ENCODE data around the gene PRSS33. TPM values are rescaled to one million over a fixed set of nuclear protein-coding genes. Genes with fewer than 3 reads are reported as not detected.

The PRSS33 gene
- total and polyA plus RNA-seq, 9 of the 15 experiments (the other 6 are each of a cell fraction or from before 2014, with no cell fraction given) = not detected

GRCh38 chr16:2777903-2778629 is 9.3 kb downstream of the PRSS33 start (continued):
- TF ChIP-seq POLR2B (IDR thresholded peaks at IDR 0.05; ENCODE audit: low read depth, partially characterized antibody) (peak; percentile 47), KLF1 (tag; IDR thresholded peaks at IDR 0.05) (0 out of 2 replicates have a peak, but pooled peaks have one; percentile 31), MYC (IDR thresholded peaks at IDR 0.05; ENCODE audit: low read depth, low read length) (no peak), MYC (CRISPR knock-in tag; IDR thresholded peaks at IDR 0.05; ENCODE audit: borderline replicate concordance, low read depth) (no peak), NBN (IDR thresholded peaks at IDR 0.05; ENCODE audit: low read depth) (no peak), ZNF408 (CRISPR knock-in tag; IDR thresholded peaks at IDR 0.05; ENCODE audit: low read depth) (no peak), PRPF4 (IDR thresholded peaks at IDR 0.05; ENCODE audit: insufficient read depth, low read depth, low read length, poor library complexity, severe bottlenecking) (no peak), NR2C2 (CRISPR knock-in tag; IDR thresholded peaks at IDR 0.05) (no peak), NR2C2 (tag; IDR thresholded peaks at IDR 0.05) (0 out of 2 replicates have a peak, but pooled peaks have one; percentile 28), BHLHE40 (IDR thresholded peaks at IDR 0.05; ENCODE audit: low read length) (peak; percentile 28; the same call in 1 of the 2 replicates), ZBTB5 (IDR thresholded peaks at IDR 0.05) (no peak), RUNX1 (IDR thresholded peaks at IDR 0.05; ENCODE audit: low read depth) (no peak), XRCC3 (IDR thresholded peaks at IDR 0.05) (no peak), MCM7 (IDR thresholded peaks at IDR 0.05) (no peak), GABPA (tag; conservative IDR thresholded peaks at IDR 0.05; ENCODE audit: low read depth) (no peak), EP300 (IDR thresholded peaks at IDR 0.05; ENCODE audit: low read length) (no peak), ZNF121 (CRISPR knock-in tag; conservative IDR thresholded peaks at IDR 0.05) (no peak), PHF8 (IDR thresholded peaks at IDR 0.05; ENCODE audit: borderline replicate concordance, low read length) (no peak), POLR2AphosphoS5 (IDR thresholded peaks at IDR 0.05; ENCODE audit: control insufficient read depth, insufficient read depth, low read depth, low read length) (no peak; the same call in 1 of the 2 replicates), ARID1B (IDR thresholded peaks at IDR 0.05) (no peak), ZNF311 (CRISPR knock-in tag; IDR thresholded peaks at IDR 0.05) (no peak)
- TF ChIP-seq, protein P1, sequence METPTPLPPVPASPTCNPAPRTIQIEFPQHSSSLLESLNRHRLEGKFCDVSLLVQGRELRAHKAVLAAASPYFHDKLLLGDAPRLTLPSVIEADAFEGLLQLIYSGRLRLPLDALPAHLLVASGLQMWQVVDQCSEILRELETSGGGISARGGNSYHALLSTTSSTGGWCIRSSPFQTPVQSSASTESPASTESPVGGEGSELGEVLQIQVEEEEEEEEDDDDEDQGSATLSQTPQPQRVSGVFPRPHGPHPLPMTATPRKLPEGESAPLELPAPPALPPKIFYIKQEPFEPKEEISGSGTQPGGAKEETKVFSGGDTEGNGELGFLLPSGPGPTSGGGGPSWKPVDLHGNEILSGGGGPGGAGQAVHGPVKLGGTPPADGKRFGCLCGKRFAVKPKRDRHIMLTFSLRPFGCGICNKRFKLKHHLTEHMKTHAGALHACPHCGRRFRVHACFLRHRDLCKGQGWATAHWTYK (CRISPR knock-in tag; IDR thresholded peaks at IDR 0.05) = no peak
- TF ChIP-seq, protein P2, sequence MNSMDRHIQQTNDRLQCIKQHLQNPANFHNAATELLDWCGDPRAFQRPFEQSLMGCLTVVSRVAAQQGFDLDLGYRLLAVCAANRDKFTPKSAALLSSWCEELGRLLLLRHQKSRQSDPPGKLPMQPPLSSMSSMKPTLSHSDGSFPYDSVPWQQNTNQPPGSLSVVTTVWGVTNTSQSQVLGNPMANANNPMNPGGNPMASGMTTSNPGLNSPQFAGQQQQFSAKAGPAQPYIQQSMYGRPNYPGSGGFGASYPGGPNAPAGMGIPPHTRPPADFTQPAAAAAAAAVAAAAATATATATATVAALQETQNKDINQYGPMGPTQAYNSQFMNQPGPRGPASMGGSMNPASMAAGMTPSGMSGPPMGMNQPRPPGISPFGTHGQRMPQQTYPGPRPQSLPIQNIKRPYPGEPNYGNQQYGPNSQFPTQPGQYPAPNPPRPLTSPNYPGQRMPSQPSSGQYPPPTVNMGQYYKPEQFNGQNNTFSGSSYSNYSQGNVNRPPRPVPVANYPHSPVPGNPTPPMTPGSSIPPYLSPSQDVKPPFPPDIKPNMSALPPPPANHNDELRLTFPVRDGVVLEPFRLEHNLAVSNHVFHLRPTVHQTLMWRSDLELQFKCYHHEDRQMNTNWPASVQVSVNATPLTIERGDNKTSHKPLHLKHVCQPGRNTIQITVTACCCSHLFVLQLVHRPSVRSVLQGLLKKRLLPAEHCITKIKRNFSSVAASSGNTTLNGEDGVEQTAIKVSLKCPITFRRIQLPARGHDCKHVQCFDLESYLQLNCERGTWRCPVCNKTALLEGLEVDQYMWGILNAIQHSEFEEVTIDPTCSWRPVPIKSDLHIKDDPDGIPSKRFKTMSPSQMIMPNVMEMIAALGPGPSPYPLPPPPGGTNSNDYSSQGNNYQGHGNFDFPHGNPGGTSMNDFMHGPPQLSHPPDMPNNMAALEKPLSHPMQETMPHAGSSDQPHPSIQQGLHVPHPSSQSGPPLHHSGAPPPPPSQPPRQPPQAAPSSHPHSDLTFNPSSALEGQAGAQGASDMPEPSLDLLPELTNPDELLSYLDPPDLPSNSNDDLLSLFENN (IDR thresholded peaks at IDR 0.05; ENCODE audit: low read depth in 2 of 2, low read length in 2 of 2) = no peak

Data from K562 (cell line).